HG03432 (cell line): ENCODE measurements around the gene ARSA.
"Not testable (repeated sequence)": the region's sequence is repeated elsewhere in the genome, so short reads cannot be mapped to it uniquely, and the experiment has no call there.

ENCODE experiments used
- ATAC-seq: cut with Tn5 transposase; IDR thresholded peaks from one replicate; pipeline ENCODE4 v1.9.1; 2021; ENCODE audit warnings: mild to moderate bottlenecking, moderate library complexity; ENCODE audit not compliant: unreplicated experiment

The ARSA gene

GRCh38 chr22:50656122-50657070 lies 28.4 kb upstream of the ARSA start:
- ATAC-seq, result no peak

DNA sequence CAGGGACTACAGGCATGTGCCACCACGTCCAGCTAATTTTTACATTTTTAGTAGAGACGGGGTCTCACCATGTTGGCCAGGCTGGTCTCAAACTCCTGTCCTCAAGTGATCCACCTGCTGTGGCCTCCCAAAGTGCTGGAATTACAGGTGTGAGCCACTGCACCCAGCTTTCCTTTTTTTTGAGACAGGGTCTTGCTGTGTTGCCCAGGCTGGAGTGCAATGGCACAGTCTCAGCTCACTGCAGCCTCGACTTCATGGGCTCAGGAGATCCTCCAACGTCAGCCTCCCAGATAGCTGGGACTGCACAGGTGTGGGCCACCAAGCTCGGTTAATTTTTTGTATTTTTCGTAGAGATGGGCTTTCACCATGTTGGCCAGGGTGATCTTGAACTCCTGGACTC lies 26.7 kb upstream of the ARSA start:
- not testable (repeated sequence) for ATAC-seq

- no peak for ATAC-seq
These were observed 25.3 kb upstream of the ARSA start for GRCh38 chr22:50653256-50653655.

DNA sequence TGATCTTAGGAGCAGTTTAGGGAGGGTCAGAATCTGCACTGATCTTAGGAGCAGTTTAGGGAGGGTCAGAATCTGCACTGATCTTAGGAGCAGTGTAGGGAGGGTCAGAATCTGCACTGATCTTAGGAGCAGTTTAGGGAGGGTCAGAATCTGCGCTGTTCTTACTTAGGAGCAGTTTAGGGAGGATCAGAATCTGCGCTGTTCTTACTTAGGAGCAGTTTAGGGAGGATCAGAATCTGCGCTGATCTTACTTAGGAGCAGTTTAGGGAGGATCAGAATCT lies 15.8 kb upstream of the ARSA start:
- not testable (repeated sequence) for ATAC-seq

DNA sequence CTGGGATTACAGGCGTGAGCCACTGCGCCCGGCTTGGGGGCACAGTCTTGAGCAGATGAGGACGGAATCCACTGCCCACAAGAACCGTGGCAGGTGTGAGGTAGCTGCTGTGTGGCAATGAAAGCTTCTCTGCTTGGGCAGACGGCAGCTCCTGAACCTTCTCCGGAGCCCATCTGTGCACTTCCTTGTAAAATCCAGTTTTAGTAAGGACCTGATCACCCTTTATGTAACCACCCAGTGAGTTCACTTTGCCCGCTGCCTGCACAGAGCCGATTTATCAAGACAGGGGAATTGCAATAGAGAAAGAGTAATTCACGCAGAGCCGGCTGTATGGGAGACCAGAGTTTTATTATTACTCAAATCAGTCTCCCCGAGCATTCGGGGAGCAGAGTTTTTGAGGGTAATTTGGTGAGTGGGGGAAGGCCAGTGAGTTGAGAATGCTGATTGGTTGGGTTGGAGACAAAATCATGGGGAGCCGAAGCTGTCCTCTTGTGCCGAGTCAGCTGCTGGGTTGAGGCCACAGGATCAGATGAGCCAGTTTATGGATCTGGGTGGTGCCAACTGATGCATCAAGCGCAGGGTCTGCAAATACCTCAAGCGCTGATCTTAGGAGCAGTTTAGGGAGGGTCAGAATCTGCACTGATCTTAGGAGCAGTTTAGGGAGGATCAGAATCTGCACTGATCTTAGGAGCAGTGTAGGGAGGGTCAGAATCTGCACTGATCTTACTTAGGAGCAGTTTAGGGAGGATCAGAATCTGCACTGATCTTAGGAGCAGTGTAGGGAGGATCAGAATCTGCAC lies 15.3 kb upstream of the ARSA start:
- not testable (repeated sequence) for ATAC-seq

DNA sequence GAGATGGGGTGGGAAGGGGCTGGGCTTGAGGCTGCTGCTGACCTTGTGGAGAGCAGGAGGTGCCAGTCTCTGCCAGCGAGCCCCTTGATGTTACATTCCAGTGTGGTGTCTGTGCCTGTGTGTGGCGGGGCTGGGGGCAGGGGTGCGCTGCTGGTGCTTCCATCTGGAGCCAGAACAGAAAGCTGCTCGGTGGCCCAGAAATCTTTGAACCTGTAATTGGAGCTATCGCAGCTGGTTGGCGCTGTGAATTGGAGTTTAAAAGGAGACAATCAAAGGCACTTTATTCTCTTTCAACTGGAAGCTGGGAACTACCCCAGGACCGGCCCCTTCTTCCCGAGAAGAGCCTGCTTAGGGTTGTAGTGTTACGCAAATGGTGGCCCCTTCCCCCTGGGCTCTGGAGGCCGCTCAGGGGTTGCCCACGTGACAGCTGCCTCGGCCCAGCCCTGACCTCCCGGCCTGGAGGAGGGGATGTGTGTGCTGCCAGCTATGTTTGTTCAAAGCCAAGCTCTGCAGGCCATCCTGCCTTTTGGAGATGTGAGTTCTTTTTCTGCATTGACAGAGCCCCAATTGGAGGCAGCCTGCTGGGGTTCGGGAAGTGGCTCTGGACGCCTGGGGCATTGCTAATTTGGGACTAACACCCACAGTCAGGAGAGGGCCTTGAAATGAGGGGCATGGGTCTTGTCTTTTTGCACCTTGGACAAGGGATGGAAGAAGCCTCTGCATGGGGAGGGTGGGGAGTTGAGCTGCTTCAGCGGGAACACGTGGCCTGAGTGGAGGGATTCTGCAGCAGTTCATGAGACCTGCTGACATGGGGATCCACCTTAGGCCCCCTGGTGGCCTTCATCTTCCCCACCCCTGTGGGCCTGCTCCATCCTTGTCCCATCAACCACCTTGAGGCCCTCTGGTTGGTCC lies 14.0 kb upstream of the ARSA start:
- no peak for ATAC-seq

DNA sequence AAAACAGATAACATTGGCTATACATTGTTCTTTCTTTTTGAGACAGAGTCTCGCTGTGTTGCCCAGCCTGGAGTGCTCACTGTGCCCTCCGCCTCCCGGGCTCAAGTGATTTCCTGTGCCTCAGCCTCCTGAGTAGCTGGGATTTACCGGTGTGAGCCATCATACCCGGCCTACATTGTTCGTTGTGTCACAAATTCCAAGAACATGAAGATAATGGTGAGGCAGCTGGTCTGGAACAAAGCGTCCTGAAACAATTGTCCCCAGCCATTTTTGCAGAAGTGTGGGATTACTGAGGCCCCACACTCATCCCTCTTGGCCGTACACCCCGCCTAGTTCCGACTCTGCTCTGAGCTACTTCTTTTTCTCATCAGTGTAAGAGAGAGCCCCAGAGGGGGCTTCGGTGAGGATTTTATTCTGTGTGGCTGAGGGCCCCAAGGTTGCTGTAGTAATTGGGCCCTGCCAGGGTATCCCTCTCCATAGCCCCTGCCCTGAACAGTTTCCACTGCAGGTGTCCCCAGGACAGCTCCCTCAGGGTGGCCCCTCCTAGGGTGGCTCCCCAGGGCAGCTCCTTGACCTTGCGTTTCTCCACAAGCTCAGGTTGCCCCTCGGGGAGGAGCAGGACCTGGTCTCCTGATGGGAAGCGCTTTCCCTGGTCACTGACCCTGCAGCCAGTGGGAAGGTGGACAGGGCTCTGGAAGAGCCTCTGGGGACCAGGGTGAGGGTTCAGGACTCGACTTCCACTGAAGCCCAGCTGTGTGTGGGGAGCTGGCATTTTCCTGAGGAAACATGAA lies 13.1 kb upstream of the ARSA start:
- no peak for ATAC-seq

- ATAC-seq, result not testable (repeated sequence)
These were observed 12.3 kb upstream of the ARSA start for GRCh38 chr22:50640296-50640695.

GRCh38 chr22:50635591-50635990 lies 7.6 kb upstream of the ARSA start:
- ATAC-seq, result no peak

DNA sequence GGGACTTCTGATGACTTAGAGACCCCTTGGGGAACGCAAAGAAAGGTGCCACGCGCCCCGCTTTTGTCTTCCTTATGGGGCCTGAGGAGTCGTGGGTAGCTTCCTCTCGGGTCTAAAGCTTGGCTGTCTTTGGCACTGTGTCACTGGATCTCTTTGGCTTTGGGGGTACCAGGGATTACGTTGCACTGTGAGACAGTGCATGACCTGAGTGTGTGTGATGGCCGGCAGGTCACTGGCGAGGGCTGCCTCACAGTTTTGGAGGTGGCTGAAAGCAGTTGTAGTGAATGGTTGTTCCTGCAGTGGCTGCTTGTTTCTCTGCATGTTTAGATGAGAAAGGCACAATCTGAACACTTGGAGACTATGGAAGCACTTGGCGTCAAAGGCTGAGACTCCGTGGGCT lies 5.8 kb upstream of the ARSA start:
- no peak for ATAC-seq

GRCh38 chr22:50633086-50633485 lies 5.1 kb upstream of the ARSA start:
- no peak for ATAC-seq

DNA sequence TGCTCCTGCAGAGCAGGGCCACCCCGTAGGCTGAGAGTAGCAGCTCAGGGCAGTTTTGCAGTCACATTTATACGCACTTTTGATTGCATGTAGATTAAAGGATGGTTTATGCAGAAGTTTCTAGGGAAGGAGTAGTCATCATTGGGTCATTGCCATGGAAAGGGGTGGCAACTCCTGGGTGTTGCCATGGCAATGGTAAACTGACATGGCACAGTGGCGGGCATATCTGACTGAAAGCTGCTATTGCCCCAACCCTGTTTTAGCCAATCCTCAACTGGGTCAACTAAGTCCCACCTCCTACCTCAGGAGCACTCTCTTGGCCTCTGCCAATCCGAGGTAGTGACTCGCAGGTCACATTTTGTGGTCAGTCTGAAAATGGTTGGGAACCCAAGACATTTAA lies 2.4 kb upstream of the ARSA start:
- no peak for ATAC-seq

DNA sequence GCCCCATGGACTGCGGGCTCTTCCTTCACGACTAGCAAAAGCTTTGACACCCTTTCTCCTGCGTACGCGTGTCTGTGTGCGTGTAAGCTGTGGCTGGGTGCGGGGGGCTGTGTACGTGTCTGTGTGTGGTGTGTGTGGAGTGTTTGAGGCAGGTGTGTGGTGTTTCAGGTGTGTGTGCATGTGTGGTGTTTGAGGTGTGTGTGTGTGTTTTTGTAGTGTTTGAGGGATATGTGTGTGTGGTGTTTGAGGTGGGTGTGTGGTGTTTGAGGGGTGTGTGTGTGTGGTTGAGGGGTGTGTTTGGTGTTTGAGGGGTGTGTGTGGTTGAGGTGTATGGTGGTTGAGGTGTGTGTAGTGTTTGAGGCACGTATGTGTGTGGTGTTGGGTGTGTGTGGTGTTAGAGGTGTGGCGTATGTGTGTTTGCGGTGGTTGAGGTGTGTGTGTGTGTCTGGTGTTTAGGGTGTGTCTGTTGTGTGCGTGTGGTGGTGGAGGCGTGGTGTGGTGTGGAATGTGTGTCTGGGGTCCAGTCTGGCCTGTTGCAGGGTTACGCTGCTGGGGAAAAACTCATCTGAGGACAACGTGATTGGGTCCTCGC lies 687 bp upstream of the ARSA start:
- no peak for ATAC-seq

GRCh38 chr22:50626850-50627641 lies 906 bp downstream of the ARSA start:
- no peak for ATAC-seq

GRCh38 chr22:50626314-50626849 lies 1.6 kb downstream of the ARSA start:
- ATAC-seq, result no peak

DNA sequence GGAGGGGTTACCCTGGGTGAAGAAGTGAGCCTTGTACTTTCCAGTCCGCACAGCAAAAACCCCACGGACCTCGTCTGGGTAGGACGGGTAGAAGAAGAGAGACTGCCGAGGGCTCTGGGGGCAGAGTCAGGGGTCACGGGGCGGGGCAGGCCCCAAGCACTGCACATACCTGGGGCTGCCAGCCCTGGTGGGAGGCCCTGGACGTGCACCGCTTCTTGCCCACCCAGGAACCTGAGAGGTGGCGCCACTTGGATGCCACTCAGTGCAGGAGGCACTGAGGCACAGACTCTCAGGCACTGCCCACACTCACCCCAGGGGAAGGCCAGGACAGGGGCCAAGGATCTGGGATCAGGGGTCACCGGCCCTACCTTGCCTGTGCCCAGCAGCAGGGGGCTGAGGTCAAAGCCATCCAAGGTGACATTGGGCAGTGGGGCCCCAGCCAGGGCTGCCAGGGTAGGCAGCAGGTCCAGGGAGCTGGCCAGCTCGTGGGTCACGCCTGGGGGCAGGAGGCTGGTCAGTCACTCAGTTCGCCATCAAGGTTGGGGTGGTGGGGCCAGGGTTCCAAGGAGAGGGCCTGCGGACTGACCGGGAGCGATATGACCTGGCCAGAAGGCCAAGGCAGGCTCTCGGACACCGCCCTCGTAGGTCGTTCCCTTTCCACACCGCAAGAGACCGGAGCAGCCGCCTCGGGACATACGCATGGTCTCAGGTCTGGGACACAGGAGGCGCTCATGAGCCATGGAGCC lies 2.2 kb downstream of the ARSA start:
- no peak for ATAC-seq

GRCh38 chr22:50625131-50625567 lies 2.8 kb downstream of the ARSA start:
- ATAC-seq, result no peak
